ENCODE data around the gene OR5D16.

DNA sequence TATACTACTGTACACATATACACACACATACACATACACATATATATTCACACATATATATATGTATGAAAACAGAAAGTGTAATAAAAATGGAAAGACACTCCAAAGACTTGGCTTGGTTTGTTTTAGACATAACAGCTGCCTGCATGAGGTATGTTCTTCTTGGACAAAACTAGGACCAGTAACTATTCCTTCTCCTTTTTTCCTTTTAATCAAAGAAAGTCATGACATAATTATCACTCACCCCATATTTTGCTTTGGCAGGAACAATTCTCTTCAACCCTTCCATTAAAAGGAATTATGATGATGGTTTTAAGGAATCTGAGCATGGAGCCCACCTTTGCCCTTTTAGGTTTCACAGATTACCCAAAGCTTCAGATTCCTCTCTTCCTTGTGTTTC, 43.3 kb upstream of the OR5D16 start, which contains the start of gene OR5D14:
- TF ChIP-seq, protein P1, sequence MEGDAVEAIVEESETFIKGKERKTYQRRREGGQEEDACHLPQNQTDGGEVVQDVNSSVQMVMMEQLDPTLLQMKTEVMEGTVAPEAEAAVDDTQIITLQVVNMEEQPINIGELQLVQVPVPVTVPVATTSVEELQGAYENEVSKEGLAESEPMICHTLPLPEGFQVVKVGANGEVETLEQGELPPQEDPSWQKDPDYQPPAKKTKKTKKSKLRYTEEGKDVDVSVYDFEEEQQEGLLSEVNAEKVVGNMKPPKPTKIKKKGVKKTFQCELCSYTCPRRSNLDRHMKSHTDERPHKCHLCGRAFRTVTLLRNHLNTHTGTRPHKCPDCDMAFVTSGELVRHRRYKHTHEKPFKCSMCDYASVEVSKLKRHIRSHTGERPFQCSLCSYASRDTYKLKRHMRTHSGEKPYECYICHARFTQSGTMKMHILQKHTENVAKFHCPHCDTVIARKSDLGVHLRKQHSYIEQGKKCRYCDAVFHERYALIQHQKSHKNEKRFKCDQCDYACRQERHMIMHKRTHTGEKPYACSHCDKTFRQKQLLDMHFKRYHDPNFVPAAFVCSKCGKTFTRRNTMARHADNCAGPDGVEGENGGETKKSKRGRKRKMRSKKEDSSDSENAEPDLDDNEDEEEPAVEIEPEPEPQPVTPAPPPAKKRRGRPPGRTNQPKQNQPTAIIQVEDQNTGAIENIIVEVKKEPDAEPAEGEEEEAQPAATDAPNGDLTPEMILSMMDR (IDR thresholded peaks at IDR 0.05; ENCODE audit: low read length): no peak
- no peak for TF ChIP-seq EZH2 (optimal IDR thresholded peaks at IDR 0.05; ENCODE audit: low read depth, low read length)

Data from MM.1S (cell line).